Amygdala (tissue), 56 donors: Measurements from ENCODE around the gene GATA3.
"Not testable (repeated sequence)": the region's sequence is repeated elsewhere in the genome, so short reads cannot be mapped to it uniquely, and the experiment has no call there.

Source experiments
- DNase-seq, 56 donors: peaks; one replicate each; lab custom pipeline; 2025; lab: John Stamatoyannopoulos, UW

Gene GATA3

GRCh38 chr10:8054494-8055407, at the start of gene GATA3:
Gene GATA3 (plus strand): TSS chr10:8054688. CDS start chr10:8055656, 968 bp downstream.
- DNase-seq: no peak

- DNase-seq: no peak
These were observed 48.1 kb upstream of the GATA3 start for GRCh38 chr10:8006274-8006999.

GRCh38 chr10:8009031-8009430, 45.5 kb upstream of the GATA3 start:
- no peak for DNase-seq

GRCh38 chr10:8013006-8013405, 41.5 kb upstream of the GATA3 start:
- DNase-seq: no peak

- DNase-seq: no peak
These were observed 40.9 kb upstream of the GATA3 start for GRCh38 chr10:8013619-8014018.

GRCh38 chr10:8014649-8015048, 39.8 kb upstream of the GATA3 start:
- DNase-seq: no peak

- DNase-seq: no peak
These were observed 37.2 kb upstream of the GATA3 start for GRCh38 chr10:8017277-8017676.

GRCh38 chr10:8023321-8023720, 31.2 kb upstream of the GATA3 start:
- DNase-seq: no peak

GRCh38 chr10:8023851-8024250, 30.6 kb upstream of the GATA3 start:
- DNase-seq: no peak

GRCh38 chr10:8026349-8027259, 27.9 kb upstream of the GATA3 start:
- no peak for DNase-seq

- not testable (repeated sequence) for DNase-seq
These were observed 23.3 kb upstream of the GATA3 start for GRCh38 chr10:8031211-8031610.

GRCh38 chr10:8032558-8032957, 21.9 kb upstream of the GATA3 start:
- DNase-seq: no peak

GRCh38 chr10:8033812-8034465, 20.5 kb upstream of the GATA3 start:
- DNase-seq: no peak

- DNase-seq: no peak
These were observed 20.0 kb upstream of the GATA3 start for GRCh38 chr10:8034466-8035005.

- DNase-seq: no peak
These were observed 19.4 kb upstream of the GATA3 start for GRCh38 chr10:8035006-8035640.

- no peak for DNase-seq
These were observed 18.6 kb upstream of the GATA3 start for GRCh38 chr10:8035641-8036470.

- DNase-seq: no peak
These were observed 17.8 kb upstream of the GATA3 start for GRCh38 chr10:8036506-8037198.
